Sigmoid colon (tissue), 4 donors: ENCODE measurements around the gene ZNF439.
"Not testable (repeated sequence)": the region's sequence is repeated elsewhere in the genome, so short reads cannot be mapped to it uniquely, and the experiment has no call there.

Source experiments
- CTCF ChIP-seq, 4 experiments: fragments of 450-650 bp in 3 of 4; fragments of 200-600 bp in 1 of 4; IDR thresholded peaks; one replicate each; pipeline ENCODE4 v1.5.1; 2016 to 2019; ENCODE audit warnings: antibody characterized with exemption in 4 of 4, mild to moderate bottlenecking in 3 of 4, moderate library complexity in 2 of 4
- EP300 ChIP-seq, 4 donors: sonication (generic); formaldehyde crosslinking; IDR thresholded peaks; one replicate each; pipeline ENCODE4 v1.6.1; 2017; ENCODE audit warnings: antibody characterized with exemption in 4 of 4
- POLR2A ChIP-seq, 2 donors: fragments of 450-650 bp; IDR thresholded peaks; one replicate each; pipeline ENCODE4 v1.6.1; 2016; ENCODE audit warnings: antibody characterized with exemption in 2 of 2, mild to moderate bottlenecking in 2 of 2, moderate library complexity in 2 of 2
- POLR2AphosphoS5 ChIP-seq, 4 donors: sonication (generic); formaldehyde crosslinking; IDR thresholded peaks; one replicate each; pipeline ENCODE4 v1.6.1; 2017; ENCODE audit warnings: antibody characterized with exemption in 4 of 4

GRCh38 chr19:11879687-11880266 is 31.3 kb downstream of the ZNF439 start:
- peak in 1 of 4 experiments; percentile 19 for TF ChIP-seq CTCF (IDR thresholded peaks at IDR 0.05)
- not testable (repeated sequence) for TF ChIP-seq POLR2AphosphoS5, POLR2A, EP300 (IDR thresholded peaks at IDR 0.05)
